ENCODE measurements around the gene FANCC. TPM values are rescaled to one million over a fixed set of nuclear protein-coding genes. Genes with fewer than 3 reads are reported as not detected.

The FANCC gene
- total RNA-seq, 1 experiment from 2014 or later: 19.4 TPM

GRCh38 chr9:95107976-95108375 lies 209.5 kb downstream of the FANCC start:
- ChIA-PET CTCF (interaction anchor here (0.8 to 1.6 kb wide), 3 partner anchors 11 to 439 kb away, joined by 3 read pairs; no protein-coding TSS in a partner anchor), POLR2A (no interaction called here), RAD21 (ENCODE audit: low non-redundant PET in 1 of 2, low total read pairs in 2 of 2, uncharacterized antibody in 2 of 2, unreplicated experiment in 2 of 2) (no interaction called here)
- TF ChIP-seq ELF1 (IDR thresholded peaks at IDR 0.05; ENCODE audit: borderline replicate concordance, low read depth) (no peak), FOSL1 (IDR thresholded peaks at IDR 0.05; ENCODE audit: low read depth) (no peak), CEBPB (IDR thresholded peaks at IDR 0.05; ENCODE audit: low read depth) (no peak), ZBTB33 (IDR thresholded peaks at IDR 0.05; ENCODE audit: extremely low read depth, insufficient replicate concordance, low read length) (no peak), SIN3A (IDR thresholded peaks at IDR 0.05; ENCODE audit: low read depth) (no peak), REST (IDR thresholded peaks at IDR 0.05; ENCODE audit: low read depth) (no peak), ATF3 (IDR thresholded peaks at IDR 0.05) (no peak), ZFX (IDR thresholded peaks at IDR 0.05) (no peak), EZH2phosphoT487 (IDR thresholded peaks at IDR 0.05; ENCODE audit: borderline replicate concordance) (no peak), POLR2A (IDR thresholded peaks at IDR 0.05; ENCODE audit: borderline replicate concordance, extremely low read depth, insufficient read depth, insufficient read length) (no peak), MAX (IDR thresholded peaks at IDR 0.05) (no peak), JUND (IDR thresholded peaks at IDR 0.05) (no peak)
- H3K27ac ChIP-seq (ENCODE audit: low read depth, low read length): no peak overlapping the region
- H3K4me3 ChIP-seq (replicated peaks in 1 of 2; ENCODE audit: low read depth in 1 of 2, low read length in 2 of 2): no peak overlapping the region
- no peak overlapping the region for H2AFZ ChIP-seq (ENCODE audit: low read depth, low read length, poor library complexity, severe bottlenecking)
- intact Hi-C loops (cut with micrococcal nuclease): no loop called here
- DNase-seq (ENCODE audit: low read depth, low spot score) (no peak), ATAC-seq (no peak)
- no peak overlapping the region for H3K9ac ChIP-seq (ENCODE audit: low read length)
- H4K20me1 ChIP-seq (ENCODE audit: insufficient read depth): no peaks in the 10 kb centered on the region
- H3K4me1 ChIP-seq (ENCODE audit: control insufficient read depth in 1 of 2, insufficient read depth in 2 of 2, low read length in 2 of 2): peaks cover 0 to 12% of the 10 kb centered on the region in 2 experiments; a peak in 2 of 4 replicates
- no TSS peak for BruUV-seq (replicated peaks)
- H3K9me2 ChIP-seq (ENCODE audit: insufficient read depth): no peaks in the 10 kb centered on the region
- H3K9me3 ChIP-seq (ENCODE audit: control insufficient read depth in 1 of 2, insufficient read depth in 1 of 2, low read depth in 1 of 2, low read length in 2 of 2): no peaks in the 10 kb centered on the region
- no peaks in the 10 kb centered on the region for H3K79me2 ChIP-seq (ENCODE audit: insufficient read depth, low read length)
- H3K36me3 ChIP-seq (ENCODE audit: control insufficient read depth in 1 of 2, insufficient read depth in 2 of 2, low read length in 2 of 2): no peaks in the 10 kb centered on the region
- no peaks in the 10 kb centered on the region for H3K27me3 ChIP-seq (ENCODE audit: insufficient read depth, low read length)
- H3K4me2 ChIP-seq (ENCODE audit: low read length): no peak overlapping the region
